ENCODE data around the gene VWF. TPM values are rescaled to one million over a fixed set of nuclear protein-coding genes. Genes with fewer than 3 reads are reported as not detected.

The VWF gene
- total and polyA plus RNA-seq, 2 donors (not counting 1 experiment from before 2014, with no cell fraction given), result not detected

- POLR2A ChIA-PET, result no interaction called here
- no peak overlapping the region for H2AFZ ChIP-seq (ENCODE audit: insufficient read depth, low read depth, low read length, poor library complexity, severe bottlenecking)
- no peaks in the 10 kb centered on the region for H3K36me3 ChIP-seq (replicated peaks in 1 of 2; ENCODE audit: control extremely low read depth in 1 of 2, control insufficient read depth in 1 of 2, extremely low read depth in 1 of 2, insufficient read depth in 2 of 2, low read length in 1 of 2)
- DNase-seq (no peak), ATAC-seq (ENCODE audit: low read depth) (no peak)
- H3K4me2 ChIP-seq (replicated peaks; ENCODE audit: low read depth, low read length, poor library complexity, severe bottlenecking), result no peak overlapping the region
- no peak overlapping the region for H3K9ac ChIP-seq (ENCODE audit: low read length)
- no peaks in the 10 kb centered on the region for H3K4me1 ChIP-seq (ENCODE audit: control insufficient read depth in 2 of 2, insufficient read depth in 2 of 2, low read length in 2 of 2)
- peaks cover 0 to 5% (median 0%) of the 10 kb centered on the region in 3 donors for H3K9me3 ChIP-seq (ENCODE audit: control extremely low read depth in 1 of 3, control insufficient read depth in 2 of 3, insufficient read depth in 1 of 3, low read length in 2 of 3)
- no peaks in the 10 kb centered on the region for H3K9me3 Mint-ChIP-seq (ENCODE audit: insufficient read depth)
- H3K27me3 ChIP-seq (replicated peaks in 1 of 4; ENCODE audit: control extremely low read depth in 1 of 4, control insufficient read depth in 3 of 4, insufficient read depth in 4 of 4, low read length in 3 of 4), result peaks cover 0 to 10% (median 1%) of the 10 kb centered on the region in 4 experiments
- no peaks in the 10 kb centered on the region for H3K79me2 ChIP-seq (ENCODE audit: control insufficient read depth, insufficient read depth, low read length)
- intact Hi-C loops (cut with micrococcal nuclease), result loop anchor here (10.0 kb wide), 1 partner anchor 129 kb away; no protein-coding TSS in a partner anchor
- no peaks in the 10 kb centered on the region for H3K4me1 Mint-ChIP-seq
- H3K27ac ChIP-seq (ENCODE audit: low read length in 2 of 2), result no peak overlapping the region
- no peak overlapping the region for H3K4me3 ChIP-seq (ENCODE audit: control extremely low read depth in 1 of 5, extremely low read depth in 1 of 5, insufficient read depth in 1 of 5, low read depth in 2 of 5, low read length in 4 of 5)
- peaks cover 29% of the 10 kb centered on the region for H3K27me3 Mint-ChIP-seq
- CTCF ChIA-PET, result interaction anchor here (1.0 to 1.2 kb wide), 2 partner anchors 219 to 222 kb away, joined by 3 read pairs; no protein-coding TSS in a partner anchor
- no peak for TF ChIP-seq EZH2 (IDR thresholded peaks at IDR 0.05; ENCODE audit: borderline replicate concordance, insufficient read depth, low read depth, low read length, poor library complexity, severe bottlenecking)
- TF ChIP-seq CTCF (IDR thresholded peaks at IDR 0.05), result no peak
- no peaks in the 10 kb centered on the region for H4K20me1 ChIP-seq (ENCODE audit: control insufficient read depth, insufficient read depth, low read length, poor library complexity, severe bottlenecking)
- no peak overlapping the region for H3K4me3 Mint-ChIP-seq
- no peak overlapping the region for H3K27ac Mint-ChIP-seq
- WGBS (ENCODE audit: insufficient coverage), result 77% methylated on average over 5 of the region's 5 CpGs
Measured at GRCh38 chr12:6065863-6066199, 58.6 kb downstream of the VWF start.

- H3K27ac Mint-ChIP-seq, result no peak overlapping the region
- intact Hi-C loops (cut with micrococcal nuclease), result loop anchor here (10.0 kb wide), 1 partner anchor 130 kb away; no protein-coding TSS in a partner anchor
- ATAC-seq (ENCODE audit: low read depth) (no peak), DNase-seq (no peak)
- no peak overlapping the region for H3K4me2 ChIP-seq (replicated peaks; ENCODE audit: low read depth, low read length, poor library complexity, severe bottlenecking)
- peaks cover 27% of the 10 kb centered on the region for H3K27me3 Mint-ChIP-seq
- no peaks in the 10 kb centered on the region for H3K4me1 ChIP-seq (ENCODE audit: control insufficient read depth in 2 of 2, insufficient read depth in 2 of 2, low read length in 2 of 2)
- POLR2A ChIA-PET, result no interaction called here
- no peak overlapping the region for H3K4me3 ChIP-seq (ENCODE audit: control extremely low read depth in 1 of 5, extremely low read depth in 1 of 5, insufficient read depth in 1 of 5, low read depth in 2 of 5, low read length in 4 of 5)
- H3K9ac ChIP-seq (ENCODE audit: low read length), result no peak overlapping the region
- H3K27ac ChIP-seq (ENCODE audit: low read length in 2 of 2), result no peak overlapping the region
- no peaks in the 10 kb centered on the region for H3K9me3 Mint-ChIP-seq (ENCODE audit: insufficient read depth)
- CTCF ChIA-PET, result interaction anchor here (0.6 to 1.6 kb wide), 5 partner anchors 9 to 1713 kb away, joined by 3 to 4 read pairs (median 3); no protein-coding TSS in a partner anchor
- H4K20me1 ChIP-seq (ENCODE audit: control insufficient read depth, insufficient read depth, low read length, poor library complexity, severe bottlenecking), result no peaks in the 10 kb centered on the region
- H3K36me3 ChIP-seq (replicated peaks in 1 of 2; ENCODE audit: control extremely low read depth in 1 of 2, control insufficient read depth in 1 of 2, extremely low read depth in 1 of 2, insufficient read depth in 2 of 2, low read length in 1 of 2), result no peaks in the 10 kb centered on the region
- H2AFZ ChIP-seq (ENCODE audit: insufficient read depth, low read depth, low read length, poor library complexity, severe bottlenecking), result no peak overlapping the region
- TF ChIP-seq CTCF (IDR thresholded peaks at IDR 0.05), result no peak
- TF ChIP-seq EZH2 (IDR thresholded peaks at IDR 0.05; ENCODE audit: borderline replicate concordance, insufficient read depth, low read depth, low read length, poor library complexity, severe bottlenecking), result no peak
- peaks cover 0 to 10% (median 1%) of the 10 kb centered on the region in 4 experiments for H3K27me3 ChIP-seq (replicated peaks in 1 of 4; ENCODE audit: control extremely low read depth in 1 of 4, control insufficient read depth in 3 of 4, insufficient read depth in 4 of 4, low read length in 3 of 4)
- no peaks in the 10 kb centered on the region for H3K79me2 ChIP-seq (ENCODE audit: control insufficient read depth, insufficient read depth, low read length)
- peaks cover 0 to 5% (median 0%) of the 10 kb centered on the region in 3 donors for H3K9me3 ChIP-seq (ENCODE audit: control extremely low read depth in 1 of 3, control insufficient read depth in 2 of 3, insufficient read depth in 1 of 3, low read length in 2 of 3)
- H3K4me3 Mint-ChIP-seq, result no peak overlapping the region
- 83% methylated on average over 7 of the region's 8 CpGs for WGBS (ENCODE audit: insufficient coverage)
- no peaks in the 10 kb centered on the region for H3K4me1 Mint-ChIP-seq
Measured at GRCh38 chr12:6065131-6065862, 59.2 kb downstream of the VWF start.
